ENCODE measurements around the gene GSTM2.
A peak's percentile ranks its signal among the peaks of the same experiment; 100 is the strongest.

GSTM2 gene

GRCh38 chr1:109667452-109668122 is at the start of gene GSTM2:
GSTM2 (plus strand) TSS chr1:109668057; CDS start chr1:109668116, 59 bp downstream.
- no peak within 1 kb of the TSS for H3K27ac ChIP-seq (ENCODE audit: low read length)
- peak within 1 kb of the TSS; percentile 60 to 75 for H3K4me3 ChIP-seq (ENCODE audit: low read length in 2 of 2)
- no peaks in the 10 kb centered on the region for H3K27me3 ChIP-seq (ENCODE audit: control insufficient read depth in 1 of 2, insufficient read depth in 2 of 2, low read length in 2 of 2)
- H3K36me3 ChIP-seq (ENCODE audit: control insufficient read depth in 2 of 2, insufficient read depth in 2 of 2, low read length in 2 of 2), result peaks cover 3 to 11% of the 10 kb centered on the region in 2 donors
- H3K4me1 ChIP-seq (ENCODE audit: control insufficient read depth, insufficient read depth, low read length), result peaks cover 15% of the 10 kb centered on the region
- peak within 1 kb of the TSS; percentile 54 to 62 for H3K9ac ChIP-seq (ENCODE audit: low read length in 2 of 2)
- H3K9me3 ChIP-seq (ENCODE audit: control insufficient read depth in 2 of 2, low read length in 2 of 2), result no peaks in the 10 kb centered on the region

GRCh38 chr1:109618661-109619575 is 48.9 kb upstream of the GSTM2 start:
- H3K9ac ChIP-seq (ENCODE audit: low read length in 2 of 2), result peak overlapping the region in 1 of 2 donors; percentile 30
- no peaks in the 10 kb centered on the region for H3K36me3 ChIP-seq (ENCODE audit: control insufficient read depth in 2 of 2, insufficient read depth in 2 of 2, low read length in 2 of 2)
- H3K27me3 ChIP-seq (ENCODE audit: control insufficient read depth in 1 of 2, insufficient read depth in 2 of 2, low read length in 2 of 2), result no peaks in the 10 kb centered on the region
- H3K9me3 ChIP-seq (ENCODE audit: control insufficient read depth in 2 of 2, low read length in 2 of 2), result no peaks in the 10 kb centered on the region
- peak overlapping the region; percentile 88 to 89 for H3K4me3 ChIP-seq (ENCODE audit: low read length in 2 of 2)
- peaks cover 42% of the 10 kb centered on the region for H3K4me1 ChIP-seq (ENCODE audit: control insufficient read depth, insufficient read depth, low read length)
- peak overlapping the region; percentile 64 for H3K27ac ChIP-seq (ENCODE audit: low read length)

GRCh38 chr1:109619576-109620400 is 48.1 kb upstream of the GSTM2 start, which contains the start of the genes AMPD2 and GNAT2:
AMPD2 (plus strand) TSS chr1:109619837; CDS start chr1:109621176, 1,339 bp downstream.
GNAT2 (minus strand) TSS chr1:109619616; CDS start chr1:109612870, 6,746 bp downstream.
- peak within 1 kb of the TSS; percentile 64 for H3K27ac ChIP-seq (ENCODE audit: low read length)
- peak within 1 kb of the TSS; percentile 88 to 89 for H3K4me3 ChIP-seq (ENCODE audit: low read length in 2 of 2)
- H3K9ac ChIP-seq (ENCODE audit: low read length in 2 of 2), result peak within 1 kb of the TSS; percentile 64 to 86
- H3K27me3 ChIP-seq (ENCODE audit: control insufficient read depth in 1 of 2, insufficient read depth in 2 of 2, low read length in 2 of 2), result no peaks in the 10 kb centered on the region
- H3K9me3 ChIP-seq (ENCODE audit: control insufficient read depth in 2 of 2, low read length in 2 of 2), result no peaks in the 10 kb centered on the region
- H3K36me3 ChIP-seq (ENCODE audit: control insufficient read depth in 2 of 2, insufficient read depth in 2 of 2, low read length in 2 of 2), result no peaks in the 10 kb centered on the region
- peaks cover 50% of the 10 kb centered on the region for H3K4me1 ChIP-seq (ENCODE audit: control insufficient read depth, insufficient read depth, low read length)

- H3K9ac ChIP-seq (ENCODE audit: low read length in 2 of 2), result peak overlapping the region; percentile 64 to 86
- H3K27ac ChIP-seq (ENCODE audit: low read length), result peak overlapping the region; percentile 64
- no peaks in the 10 kb centered on the region for H3K9me3 ChIP-seq (ENCODE audit: control insufficient read depth in 2 of 2, low read length in 2 of 2)
- peaks cover 55% of the 10 kb centered on the region for H3K4me1 ChIP-seq (ENCODE audit: control insufficient read depth, insufficient read depth, low read length)
- H3K27me3 ChIP-seq (ENCODE audit: control insufficient read depth in 1 of 2, insufficient read depth in 2 of 2, low read length in 2 of 2), result no peaks in the 10 kb centered on the region
- H3K36me3 ChIP-seq (ENCODE audit: control insufficient read depth in 2 of 2, insufficient read depth in 2 of 2, low read length in 2 of 2), result no peaks in the 10 kb centered on the region
- H3K4me3 ChIP-seq (ENCODE audit: low read length in 2 of 2), result peak overlapping the region; percentile 88 to 89
Observed at GRCh38 chr1:109620401-109620791, 47.5 kb upstream of the GSTM2 start.

- peak overlapping the region; percentile 64 to 68 for H3K9ac ChIP-seq (ENCODE audit: low read length in 2 of 2)
Observed at GRCh38 chr1:109620841-109621286, 47.0 kb upstream of the GSTM2 start.

GRCh38 chr1:109621379-109622136 is 46.3 kb upstream of the GSTM2 start:
- H3K4me3 ChIP-seq (ENCODE audit: low read length in 2 of 2), result peak overlapping the region; percentile 88 to 89
- H3K9ac ChIP-seq (ENCODE audit: low read length in 2 of 2), result peak overlapping the region; percentile 29 to 52
- H3K4me1 ChIP-seq (ENCODE audit: control insufficient read depth, insufficient read depth, low read length), result peaks cover 57% of the 10 kb centered on the region
- peaks cover 0 to 3% of the 10 kb centered on the region in 2 donors for H3K36me3 ChIP-seq (ENCODE audit: control insufficient read depth in 2 of 2, insufficient read depth in 2 of 2, low read length in 2 of 2)
- H3K9me3 ChIP-seq (ENCODE audit: control insufficient read depth in 2 of 2, low read length in 2 of 2), result no peaks in the 10 kb centered on the region
- peak overlapping the region; percentile 64 for H3K27ac ChIP-seq (ENCODE audit: low read length)
- no peaks in the 10 kb centered on the region for H3K27me3 ChIP-seq (ENCODE audit: control insufficient read depth in 1 of 2, insufficient read depth in 2 of 2, low read length in 2 of 2)

More at GRCh38 chr1:109620841-109621286, 47.0 kb upstream of the GSTM2 start:
- H3K27ac ChIP-seq (ENCODE audit: low read length), result peak overlapping the region; percentile 64
- peak overlapping the region; percentile 88 to 89 for H3K4me3 ChIP-seq (ENCODE audit: low read length in 2 of 2)
- H3K27me3 ChIP-seq (ENCODE audit: control insufficient read depth in 1 of 2, insufficient read depth in 2 of 2, low read length in 2 of 2), result no peaks in the 10 kb centered on the region
- H3K9me3 ChIP-seq (ENCODE audit: control insufficient read depth in 2 of 2, low read length in 2 of 2), result no peaks in the 10 kb centered on the region
- H3K36me3 ChIP-seq (ENCODE audit: control insufficient read depth in 2 of 2, insufficient read depth in 2 of 2, low read length in 2 of 2), result no peaks in the 10 kb centered on the region
- H3K4me1 ChIP-seq (ENCODE audit: control insufficient read depth, insufficient read depth, low read length), result peaks cover 57% of the 10 kb centered on the region

- no peaks in the 10 kb centered on the region for H3K9me3 ChIP-seq (ENCODE audit: control insufficient read depth in 2 of 2, low read length in 2 of 2)
- H3K4me3 ChIP-seq (ENCODE audit: low read length in 2 of 2), result peak overlapping the region in 1 of 2 donors; percentile 89
- peaks cover 57% of the 10 kb centered on the region for H3K4me1 ChIP-seq (ENCODE audit: control insufficient read depth, insufficient read depth, low read length)
- H3K36me3 ChIP-seq (ENCODE audit: control insufficient read depth in 2 of 2, insufficient read depth in 2 of 2, low read length in 2 of 2), result peaks cover 0 to 10% of the 10 kb centered on the region in 2 donors
- peak overlapping the region in 1 of 2 donors; percentile 7 for H3K9ac ChIP-seq (ENCODE audit: low read length in 2 of 2)
- H3K27me3 ChIP-seq (ENCODE audit: control insufficient read depth in 1 of 2, insufficient read depth in 2 of 2, low read length in 2 of 2), result no peaks in the 10 kb centered on the region
- no peak overlapping the region for H3K27ac ChIP-seq (ENCODE audit: low read length)
Observed at GRCh38 chr1:109622137-109622892, 45.5 kb upstream of the GSTM2 start.

- H3K4me1 ChIP-seq (ENCODE audit: control insufficient read depth, insufficient read depth, low read length), result peaks cover 57% of the 10 kb centered on the region
Observed at GRCh38 chr1:109622895-109623294, 45.0 kb upstream of the GSTM2 start.

GRCh38 chr1:109623601-109624161 is 44.2 kb upstream of the GSTM2 start:
- peaks cover 6 to 21% of the 10 kb centered on the region in 2 donors for H3K36me3 ChIP-seq (ENCODE audit: control insufficient read depth in 2 of 2, insufficient read depth in 2 of 2, low read length in 2 of 2)
- H3K9me3 ChIP-seq (ENCODE audit: control insufficient read depth in 2 of 2, low read length in 2 of 2), result no peaks in the 10 kb centered on the region
- no peak overlapping the region for H3K9ac ChIP-seq (ENCODE audit: low read length in 2 of 2)
- no peaks in the 10 kb centered on the region for H3K27me3 ChIP-seq (ENCODE audit: control insufficient read depth in 1 of 2, insufficient read depth in 2 of 2, low read length in 2 of 2)
- peaks cover 57% of the 10 kb centered on the region for H3K4me1 ChIP-seq (ENCODE audit: control insufficient read depth, insufficient read depth, low read length)
- peak overlapping the region in 1 of 2 donors; percentile 44 for H3K4me3 ChIP-seq (ENCODE audit: low read length in 2 of 2)
- peak overlapping the region; percentile 37 for H3K27ac ChIP-seq (ENCODE audit: low read length)

More at GRCh38 chr1:109622895-109623294, 45.0 kb upstream of the GSTM2 start:
- Histone ChIP-seq H3K4me3 (ENCODE audit: low read length in 2 of 2) (no peak overlapping the region), H3K27me3 (ENCODE audit: control insufficient read depth in 1 of 2, insufficient read depth in 2 of 2, low read length in 2 of 2) (no peaks in the 10 kb centered on the region), H3K9ac (ENCODE audit: low read length in 2 of 2) (no peak overlapping the region), H3K36me3 (ENCODE audit: control insufficient read depth in 2 of 2, insufficient read depth in 2 of 2, low read length in 2 of 2) (peaks cover 2 to 15% of the 10 kb centered on the region in 2 donors), H3K9me3 (ENCODE audit: control insufficient read depth in 2 of 2, low read length in 2 of 2) (no peaks in the 10 kb centered on the region), H3K27ac (ENCODE audit: low read length) (no peak overlapping the region)
